ENCODE measurements around the gene SMAD6. TPM values are rescaled to one million over a fixed set of nuclear protein-coding genes. Genes with fewer than 3 reads are reported as not detected.

Gene SMAD6
- total RNA-seq, 1 donor from 2014 or later: 8.9 TPM

- no peaks in the 10 kb centered on the region for H3K27me3 ChIP-seq (ENCODE audit: control insufficient read depth in 3 of 3, insufficient read depth in 3 of 3, low read length in 3 of 3)
- peaks cover 0 to 3% (median under 1%) of the 10 kb centered on the region in 3 donors for H3K9me3 ChIP-seq (ENCODE audit: control insufficient read depth in 3 of 3, low read length in 3 of 3)
- peaks cover 22 to 34% (median 24%) of the 10 kb centered on the region in 3 donors for H3K4me1 ChIP-seq (ENCODE audit: control insufficient read depth in 3 of 3, insufficient read depth in 3 of 3, low read length in 3 of 3)
- no peak overlapping the region for H3K4me3 ChIP-seq (ENCODE audit: low read length in 3 of 3)
- H3K9ac ChIP-seq (ENCODE audit: low read depth in 1 of 3, low read length in 3 of 3): no peak overlapping the region
- no peaks in the 10 kb centered on the region for H3K36me3 ChIP-seq (ENCODE audit: control insufficient read depth in 3 of 3, insufficient read depth in 3 of 3, low read length in 3 of 3)
- H3K27ac ChIP-seq (ENCODE audit: low read depth, low read length): peak overlapping the region; percentile 46
Measured at GRCh38 chr15:66760097-66760967, 58.3 kb downstream of the SMAD6 start.

GRCh38 chr15:66760968-66761725 is 59.1 kb downstream of the SMAD6 start:
- peak overlapping the region; percentile 46 for H3K27ac ChIP-seq (ENCODE audit: low read depth, low read length)
- no peaks in the 10 kb centered on the region for H3K9me3 ChIP-seq (ENCODE audit: control insufficient read depth in 3 of 3, low read length in 3 of 3)
- H3K27me3 ChIP-seq (ENCODE audit: control insufficient read depth in 3 of 3, insufficient read depth in 3 of 3, low read length in 3 of 3): peaks cover 0 to under 1% (median 0%) of the 10 kb centered on the region in 3 donors
- H3K4me3 ChIP-seq (ENCODE audit: low read length in 3 of 3): no peak overlapping the region
- H3K36me3 ChIP-seq (ENCODE audit: control insufficient read depth in 3 of 3, insufficient read depth in 3 of 3, low read length in 3 of 3): no peaks in the 10 kb centered on the region
- H3K4me1 ChIP-seq (ENCODE audit: control insufficient read depth in 3 of 3, insufficient read depth in 3 of 3, low read length in 3 of 3): peaks cover 25 to 41% (median 28%) of the 10 kb centered on the region in 3 donors
- no peak overlapping the region for H3K9ac ChIP-seq (ENCODE audit: low read depth in 1 of 3, low read length in 3 of 3)

GRCh38 chr15:66761726-66762595 is 59.9 kb downstream of the SMAD6 start:
- H3K9me3 ChIP-seq (ENCODE audit: control insufficient read depth in 3 of 3, low read length in 3 of 3): no peaks in the 10 kb centered on the region
- H3K27me3 ChIP-seq (ENCODE audit: control insufficient read depth in 3 of 3, insufficient read depth in 3 of 3, low read length in 3 of 3): peaks cover 0 to 2% (median 0%) of the 10 kb centered on the region in 3 donors
- peaks cover 28 to 43% (median 29%) of the 10 kb centered on the region in 3 donors for H3K4me1 ChIP-seq (ENCODE audit: control insufficient read depth in 3 of 3, insufficient read depth in 3 of 3, low read length in 3 of 3)
- no peak overlapping the region for H3K9ac ChIP-seq (ENCODE audit: low read depth in 1 of 3, low read length in 3 of 3)
- H3K36me3 ChIP-seq (ENCODE audit: control insufficient read depth in 3 of 3, insufficient read depth in 3 of 3, low read length in 3 of 3): no peaks in the 10 kb centered on the region
- no peak overlapping the region for H3K27ac ChIP-seq (ENCODE audit: low read depth, low read length)
- no peak overlapping the region for H3K4me3 ChIP-seq (ENCODE audit: low read length in 3 of 3)

- H3K4me3 ChIP-seq (ENCODE audit: low read length in 3 of 3): peak overlapping the region in 2 of 3 donors; percentile 20 to 54
- H3K27me3 ChIP-seq (ENCODE audit: control insufficient read depth in 3 of 3, insufficient read depth in 3 of 3, low read length in 3 of 3): peaks cover 0 to 2% (median 0%) of the 10 kb centered on the region in 3 donors
- no peaks in the 10 kb centered on the region for H3K36me3 ChIP-seq (ENCODE audit: control insufficient read depth in 3 of 3, insufficient read depth in 3 of 3, low read length in 3 of 3)
- peaks cover 28 to 47% (median 29%) of the 10 kb centered on the region in 3 donors for H3K4me1 ChIP-seq (ENCODE audit: control insufficient read depth in 3 of 3, insufficient read depth in 3 of 3, low read length in 3 of 3)
- no peak overlapping the region for H3K27ac ChIP-seq (ENCODE audit: low read depth, low read length)
- H3K9ac ChIP-seq (ENCODE audit: low read depth in 1 of 3, low read length in 3 of 3): peak overlapping the region in 2 of 3 donors; percentile 38 to 54
- H3K9me3 ChIP-seq (ENCODE audit: control insufficient read depth in 3 of 3, low read length in 3 of 3): no peaks in the 10 kb centered on the region
Measured at GRCh38 chr15:66763186-66764071, 61.4 kb downstream of the SMAD6 start.

GRCh38 chr15:66764072-66764786 is 62.2 kb downstream of the SMAD6 start:
- H3K9me3 ChIP-seq (ENCODE audit: control insufficient read depth in 3 of 3, low read length in 3 of 3): no peaks in the 10 kb centered on the region
- H3K36me3 ChIP-seq (ENCODE audit: control insufficient read depth in 3 of 3, insufficient read depth in 3 of 3, low read length in 3 of 3): no peaks in the 10 kb centered on the region
- no peak overlapping the region for H3K27ac ChIP-seq (ENCODE audit: low read depth, low read length)
- H3K4me3 ChIP-seq (ENCODE audit: low read length in 3 of 3): no peak overlapping the region
- H3K27me3 ChIP-seq (ENCODE audit: control insufficient read depth in 3 of 3, insufficient read depth in 3 of 3, low read length in 3 of 3): peaks cover 0 to 2% (median 0%) of the 10 kb centered on the region in 3 donors
- H3K9ac ChIP-seq (ENCODE audit: low read depth in 1 of 3, low read length in 3 of 3): no peak overlapping the region
- H3K4me1 ChIP-seq (ENCODE audit: control insufficient read depth in 3 of 3, insufficient read depth in 3 of 3, low read length in 3 of 3): peaks cover 28 to 47% (median 29%) of the 10 kb centered on the region in 3 donors

GRCh38 chr15:66765478-66766281 is 63.6 kb downstream of the SMAD6 start:
- H3K4me1 ChIP-seq (ENCODE audit: control insufficient read depth in 3 of 3, insufficient read depth in 3 of 3, low read length in 3 of 3): peaks cover 26 to 43% (median 29%) of the 10 kb centered on the region in 3 donors
- H3K4me3 ChIP-seq (ENCODE audit: low read length in 3 of 3): no peak overlapping the region
- H3K27me3 ChIP-seq (ENCODE audit: control insufficient read depth in 3 of 3, insufficient read depth in 3 of 3, low read length in 3 of 3): peaks cover 0 to 2% (median 0%) of the 10 kb centered on the region in 3 donors
- H3K27ac ChIP-seq (ENCODE audit: low read depth, low read length): no peak overlapping the region
- H3K9ac ChIP-seq (ENCODE audit: low read depth in 1 of 3, low read length in 3 of 3): no peak overlapping the region
- no peaks in the 10 kb centered on the region for H3K36me3 ChIP-seq (ENCODE audit: control insufficient read depth in 3 of 3, insufficient read depth in 3 of 3, low read length in 3 of 3)
- no peaks in the 10 kb centered on the region for H3K9me3 ChIP-seq (ENCODE audit: control insufficient read depth in 3 of 3, low read length in 3 of 3)

GRCh38 chr15:66766282-66767230 is 64.5 kb downstream of the SMAD6 start:
- H3K4me3 ChIP-seq (ENCODE audit: low read length in 3 of 3): no peak overlapping the region
- no peaks in the 10 kb centered on the region for H3K36me3 ChIP-seq (ENCODE audit: control insufficient read depth in 3 of 3, insufficient read depth in 3 of 3, low read length in 3 of 3)
- H3K27ac ChIP-seq (ENCODE audit: low read depth, low read length): no peak overlapping the region
- peaks cover 24 to 38% (median 25%) of the 10 kb centered on the region in 3 donors for H3K4me1 ChIP-seq (ENCODE audit: control insufficient read depth in 3 of 3, insufficient read depth in 3 of 3, low read length in 3 of 3)
- peaks cover 0 to 2% (median 0%) of the 10 kb centered on the region in 3 donors for H3K27me3 ChIP-seq (ENCODE audit: control insufficient read depth in 3 of 3, insufficient read depth in 3 of 3, low read length in 3 of 3)
- no peak overlapping the region for H3K9ac ChIP-seq (ENCODE audit: low read depth in 1 of 3, low read length in 3 of 3)
- H3K9me3 ChIP-seq (ENCODE audit: control insufficient read depth in 3 of 3, low read length in 3 of 3): no peaks in the 10 kb centered on the region
